NCI-H2171 treated with DMSO at 0.1 percent for 48 hours (cell line): ENCODE data around the gene CCNB1.
A peak's percentile ranks its signal among the peaks of the same experiment; 100 is the strongest.
"Not testable (repeated sequence)": the region's sequence is repeated elsewhere in the genome, so short reads cannot be mapped to it uniquely, and the experiment has no call there.

Experiments
- DNase-seq: peaks from one replicate; lab custom pipeline; 2025; lab: John Stamatoyannopoulos, UW

The CCNB1 gene

DNA sequence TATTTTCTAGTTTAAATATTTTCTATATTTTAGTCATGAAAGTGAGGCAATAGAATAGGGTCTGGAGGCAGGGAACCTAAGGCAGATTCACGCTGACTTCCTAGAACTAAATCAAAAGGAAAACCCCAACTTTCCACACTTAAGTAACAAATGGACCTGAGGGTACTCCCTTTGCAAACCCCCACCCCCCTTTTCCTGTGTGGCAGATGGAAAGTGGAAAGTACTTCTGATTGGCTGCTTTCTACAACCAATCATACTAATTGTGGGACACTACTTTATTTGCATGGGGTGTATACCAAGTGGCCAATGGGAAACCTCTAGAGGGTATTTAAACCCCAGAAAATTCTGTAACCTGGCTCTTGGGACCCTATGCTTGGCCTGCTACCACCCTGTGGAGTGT is 17.7 kb downstream of the CCNB1 start:
- DNase-seq, result no peak

GRCh38 chr5:69187342-69187741 is 20.4 kb downstream of the CCNB1 start:
- no peak for DNase-seq

- DNase-seq, result no peak
These were observed 21.8 kb downstream of the CCNB1 start for GRCh38 chr5:69188811-69189161.

DNA sequence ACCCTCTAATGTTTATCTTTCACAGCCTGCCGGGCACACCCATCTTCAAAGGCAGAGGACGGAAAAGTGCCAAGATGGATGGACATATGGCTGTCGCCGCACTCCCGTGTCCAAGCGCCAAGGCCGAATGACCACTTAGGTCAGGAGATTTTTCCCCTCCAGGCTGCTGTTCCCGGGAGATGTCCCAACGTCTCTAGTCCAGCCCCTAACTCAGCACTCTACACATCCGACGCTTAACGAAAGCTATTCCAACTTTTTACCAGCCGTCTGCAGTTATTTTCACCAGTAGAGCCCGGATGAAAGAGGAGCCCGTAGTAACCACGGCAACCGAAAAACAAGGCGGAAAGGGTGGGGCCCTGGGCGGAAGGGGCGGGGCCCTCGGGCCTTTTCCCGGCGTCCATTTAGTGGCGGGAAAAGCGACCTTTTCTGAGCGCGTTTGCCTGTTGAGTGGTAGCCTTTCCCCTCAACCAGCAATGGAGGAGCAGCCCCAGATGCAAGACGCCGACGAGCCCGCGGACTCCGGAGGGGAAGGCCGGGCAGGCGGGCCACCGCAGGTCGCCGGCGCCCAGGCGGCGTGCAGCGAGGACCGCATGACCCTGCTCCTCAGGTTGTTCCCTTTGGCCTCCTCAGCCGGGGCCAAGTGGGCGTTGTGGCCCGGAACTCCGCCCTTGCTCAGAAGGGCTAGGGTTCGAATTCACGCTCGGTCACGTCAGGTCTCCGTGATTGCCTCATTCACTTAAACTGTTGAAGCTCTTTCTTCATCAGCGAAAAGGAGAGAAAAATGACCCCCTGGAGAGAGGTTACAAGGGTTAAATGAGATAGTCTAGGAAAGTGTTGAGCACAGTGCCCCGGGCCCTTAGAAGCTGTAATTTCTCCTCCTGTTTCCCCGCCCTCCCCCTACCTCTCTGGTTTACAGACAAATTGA is 22.5 kb downstream of the CCNB1 start, which contains the start of gene CENPH:
Gene CENPH (plus strand): TSS at position 422 of the 925 bp plus-strand sequence. CDS start 52 bp downstream, at position 474.
- DNase-seq, result peak; percentile 81

DNA sequence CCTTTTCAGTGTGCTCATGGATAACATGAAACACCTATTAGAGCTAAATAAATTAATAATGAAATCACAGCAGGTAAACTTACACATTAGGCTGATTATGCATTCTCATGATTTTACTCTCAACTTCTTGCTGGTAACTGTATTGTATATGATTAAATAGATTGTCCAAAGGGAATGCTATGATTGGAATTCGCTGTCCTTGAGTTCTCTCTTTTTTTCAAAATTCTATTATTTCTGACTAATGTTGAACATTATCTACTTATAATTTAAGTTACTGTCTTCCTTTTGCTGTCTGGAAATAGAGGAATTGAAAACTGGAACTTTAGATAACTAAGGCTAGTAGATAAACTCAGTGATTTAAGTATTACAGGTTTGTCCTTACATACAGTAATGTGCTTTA is 35.5 kb downstream of the CCNB1 start:
- no peak for DNase-seq

GRCh38 chr5:69206528-69207190 is 39.7 kb downstream of the CCNB1 start:
- DNase-seq, result no peak

GRCh38 chr5:69209602-69210001 is 42.7 kb downstream of the CCNB1 start:
- no peak for DNase-seq

- no peak for DNase-seq
These were observed 44.2 kb downstream of the CCNB1 start for GRCh38 chr5:69211200-69211599.

DNA sequence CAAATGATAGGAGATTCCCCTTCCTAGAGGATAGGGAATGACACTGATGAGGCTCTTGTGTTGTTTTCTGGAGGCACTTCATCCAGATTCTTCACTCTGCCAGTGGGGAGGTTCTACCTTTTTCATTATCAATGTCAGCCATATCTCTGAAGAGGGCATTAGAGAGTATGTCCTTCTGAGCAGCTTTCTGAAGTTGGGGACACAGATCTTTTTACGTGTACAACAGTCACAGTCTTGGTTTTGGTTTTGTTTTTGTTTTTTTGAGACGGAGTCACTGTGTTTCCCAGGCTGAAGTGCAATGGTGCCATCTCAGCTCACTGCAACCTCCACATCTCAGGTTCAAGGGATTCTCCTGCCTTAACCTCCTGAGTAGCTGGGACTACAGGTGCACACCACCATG is 45.1 kb downstream of the CCNB1 start:
- no peak for DNase-seq

- no peak for DNase-seq
These were observed 46.7 kb downstream of the CCNB1 start for GRCh38 chr5:69213513-69214215.

- DNase-seq, result no peak
These were observed 50.2 kb downstream of the CCNB1 start for GRCh38 chr5:69217151-69217511.

GRCh38 chr5:69217548-69218526 is 50.9 kb downstream of the CCNB1 start:
- DNase-seq, result peak; percentile 85

DNA sequence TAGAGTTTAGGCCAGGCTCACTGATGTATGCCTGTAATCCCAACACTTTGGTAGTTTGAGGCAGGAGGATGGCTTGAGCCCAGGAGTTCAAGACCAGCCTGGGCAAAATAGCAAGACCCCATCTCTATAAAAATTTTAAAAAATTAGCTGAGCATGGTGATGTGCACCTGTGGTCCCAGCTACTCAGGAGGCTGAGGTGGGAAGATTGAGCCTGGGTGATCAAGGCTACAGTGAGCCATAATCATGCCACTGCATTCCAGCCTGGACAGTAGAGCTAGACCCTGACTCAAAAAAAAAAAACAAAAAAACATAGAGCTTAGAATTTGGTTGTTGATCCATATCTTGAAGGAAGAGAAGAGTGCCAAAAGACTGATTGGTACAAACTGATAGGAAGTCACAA is 53.0 kb downstream of the CCNB1 start:
- DNase-seq, result no peak

DNA sequence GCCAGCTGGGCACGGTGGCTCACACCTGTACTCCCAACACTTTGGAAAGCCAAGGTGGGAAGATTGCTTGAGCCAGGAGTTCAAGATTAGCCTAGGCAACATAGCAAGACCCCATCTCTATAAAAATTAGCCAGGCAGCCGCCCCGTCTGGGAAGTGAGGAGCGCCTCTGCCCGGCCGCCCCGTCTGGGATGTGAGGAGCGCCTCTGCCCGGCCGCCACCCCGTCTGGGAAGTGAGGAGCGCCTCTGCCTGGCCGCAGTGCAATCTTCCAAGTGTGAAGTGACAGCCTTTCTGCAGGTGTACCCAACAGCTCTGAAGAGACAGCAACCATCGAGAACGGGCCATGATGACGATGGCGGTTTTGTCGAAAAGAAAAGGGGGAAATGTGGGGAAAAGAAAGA is 53.4 kb downstream of the CCNB1 start:
- DNase-seq, result not testable (repeated sequence)

GRCh38 chr5:69220833-69221232 is 53.9 kb downstream of the CCNB1 start:
- not testable (repeated sequence) for DNase-seq

GRCh38 chr5:69224520-69224919 is 57.6 kb downstream of the CCNB1 start:
- DNase-seq, result peak; percentile 4

GRCh38 chr5:69225860-69226259 is 58.9 kb downstream of the CCNB1 start:
- DNase-seq, result no peak
